ES-I3 (cell line): ENCODE data around the gene LTBP1.

Source experiments
- H3K36me3 ChIP-seq: 2 replicates; pipeline ENCODE4 v1.6.1; 2013; ENCODE audit warnings: mild to moderate bottlenecking, low read length, control low read depth, moderate library complexity; ENCODE audit not compliant: insufficient read depth
- H3K4me1 ChIP-seq: 2 replicates; pipeline ENCODE4 v1.6.1; 2013; ENCODE audit warnings: mild to moderate bottlenecking, control low read depth, low read length; ENCODE audit not compliant: insufficient read depth
- H3K9ac ChIP-seq: 2 replicates; pipeline ENCODE4 v1.6.1; 2013; ENCODE audit warnings: low read depth, mild to moderate bottlenecking, low read length, moderate library complexity
- H3K9me3 ChIP-seq: 2 replicates; pipeline ENCODE4 v1.6.1; 2013; ENCODE audit warnings: mild to moderate bottlenecking, low read length, moderate library complexity; ENCODE audit not compliant: control insufficient read depth, insufficient read depth

LTBP1 gene

DNA sequence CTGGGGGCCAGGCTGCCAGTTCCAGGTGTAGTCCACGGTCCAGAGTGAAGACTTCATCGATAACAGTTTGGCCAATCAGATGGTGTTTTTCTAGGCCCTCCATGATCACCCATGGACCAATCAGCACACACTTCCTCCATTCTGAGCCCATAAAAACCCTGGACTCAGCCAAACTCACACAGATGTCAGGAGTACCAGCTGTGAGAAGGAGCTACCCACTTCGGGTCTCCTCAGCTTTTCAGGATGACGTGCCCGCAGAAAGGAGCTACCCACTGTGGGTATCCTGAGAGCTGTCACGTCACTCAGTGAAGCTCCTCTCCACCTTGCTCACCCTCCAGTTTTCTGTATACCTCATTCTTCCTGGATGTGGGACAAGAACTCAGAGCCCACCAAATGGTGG is 319.7 kb downstream of the LTBP1 start:
- no peak overlapping the region for H3K9ac ChIP-seq
- no peaks in the 10 kb centered on the region for H3K4me1 ChIP-seq
- H3K36me3 ChIP-seq = no peaks in the 10 kb centered on the region
- H3K9me3 ChIP-seq = no peaks in the 10 kb centered on the region

DNA sequence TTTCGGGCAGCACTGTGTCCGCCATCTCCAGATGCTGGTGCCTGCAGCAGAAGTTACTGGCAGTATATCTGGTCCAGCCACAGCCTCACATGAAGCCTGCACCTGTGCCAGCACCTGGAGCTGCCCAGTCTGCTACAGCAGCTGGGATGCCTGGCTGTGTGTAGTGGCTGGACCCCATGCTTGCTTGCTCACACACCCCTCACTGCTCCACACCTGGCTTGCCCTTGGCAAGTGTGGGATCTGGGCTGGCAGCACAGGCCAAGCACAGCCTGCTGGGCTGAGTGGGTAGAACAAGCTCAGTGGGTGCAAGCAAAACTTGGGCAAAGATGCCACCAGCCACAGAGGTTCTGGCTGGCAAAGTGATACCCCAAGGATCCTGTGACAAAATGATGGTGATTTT is 320.3 kb downstream of the LTBP1 start:
- Histone ChIP-seq H3K36me3 (no peaks in the 10 kb centered on the region), H3K9me3 (no peaks in the 10 kb centered on the region), H3K9ac (no peak overlapping the region), H3K4me1 (no peaks in the 10 kb centered on the region)

DNA sequence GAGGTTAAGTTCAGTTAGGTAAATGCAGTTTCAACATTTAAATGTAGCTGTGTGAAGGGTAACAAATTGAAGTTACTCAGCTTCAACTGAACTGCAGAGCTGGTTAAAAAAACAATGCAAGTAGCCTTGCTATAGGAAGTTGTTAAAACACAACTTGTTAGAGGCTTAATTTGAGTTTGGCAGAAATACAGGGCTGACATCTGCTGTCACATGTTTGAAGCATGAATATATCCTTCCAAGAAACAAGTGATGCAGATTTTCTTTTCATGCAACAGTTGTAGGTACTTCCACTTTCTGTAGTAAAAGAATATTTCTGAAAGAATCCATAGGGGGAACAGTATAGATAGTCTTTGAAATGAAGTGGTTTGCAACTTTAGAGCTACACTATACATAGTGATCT is 321.0 kb downstream of the LTBP1 start:
- Histone ChIP-seq H3K9me3 (no peaks in the 10 kb centered on the region), H3K4me1 (no peaks in the 10 kb centered on the region), H3K36me3 (no peaks in the 10 kb centered on the region), H3K9ac (no peak overlapping the region)

DNA sequence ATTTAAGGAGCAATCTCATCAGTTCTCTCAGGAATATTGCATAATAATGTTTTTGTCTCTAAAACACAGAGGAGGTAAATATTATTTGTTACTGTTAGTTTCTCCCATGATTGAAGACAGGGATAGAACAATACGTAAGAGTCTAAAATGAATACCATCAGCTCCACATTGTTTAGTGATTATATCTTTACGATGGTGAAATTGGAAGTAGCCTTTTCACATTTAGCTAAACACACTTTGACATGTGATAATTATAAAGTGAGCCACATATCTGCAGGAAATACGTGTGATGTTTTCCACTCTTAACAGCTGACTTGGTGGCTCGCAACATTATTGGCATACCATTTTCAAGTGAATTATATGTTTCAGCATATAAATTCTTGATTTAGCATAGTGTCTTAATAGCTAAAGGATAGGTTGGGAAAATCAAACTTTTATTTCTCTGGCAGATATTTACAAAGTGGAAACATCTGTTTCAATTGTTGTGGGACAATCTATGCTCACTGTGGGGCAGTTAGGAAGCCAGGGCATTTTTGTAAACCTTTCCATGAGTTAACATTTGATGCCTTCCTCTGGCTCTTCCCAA is 321.6 kb downstream of the LTBP1 start:
- Histone ChIP-seq H3K9me3 (no peaks in the 10 kb centered on the region), H3K4me1 (no peaks in the 10 kb centered on the region), H3K9ac (no peak overlapping the region), H3K36me3 (no peaks in the 10 kb centered on the region)

DNA sequence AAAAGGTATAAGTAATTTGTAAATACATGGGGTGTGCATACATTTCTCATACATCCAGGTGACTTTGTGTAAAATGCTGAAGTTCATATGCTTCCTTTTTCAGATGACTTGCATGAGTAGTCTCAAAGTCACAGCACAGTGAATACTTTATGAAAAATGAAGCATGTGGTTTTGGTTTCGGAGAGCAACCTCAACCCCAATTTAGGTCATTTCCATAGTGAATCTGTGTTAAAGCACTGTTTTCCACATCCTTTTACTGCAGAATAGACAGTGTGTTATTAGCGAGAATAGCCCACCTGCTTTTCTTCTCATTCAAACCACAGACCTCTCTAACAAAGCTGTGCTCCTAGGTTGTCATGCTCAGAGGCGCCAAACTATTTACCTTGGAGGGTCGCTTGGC is 325.2 kb downstream of the LTBP1 start:
- H3K36me3 ChIP-seq = no peaks in the 10 kb centered on the region
- H3K4me1 ChIP-seq = no peaks in the 10 kb centered on the region
- no peak overlapping the region for H3K9ac ChIP-seq
- H3K9me3 ChIP-seq = no peaks in the 10 kb centered on the region

DNA sequence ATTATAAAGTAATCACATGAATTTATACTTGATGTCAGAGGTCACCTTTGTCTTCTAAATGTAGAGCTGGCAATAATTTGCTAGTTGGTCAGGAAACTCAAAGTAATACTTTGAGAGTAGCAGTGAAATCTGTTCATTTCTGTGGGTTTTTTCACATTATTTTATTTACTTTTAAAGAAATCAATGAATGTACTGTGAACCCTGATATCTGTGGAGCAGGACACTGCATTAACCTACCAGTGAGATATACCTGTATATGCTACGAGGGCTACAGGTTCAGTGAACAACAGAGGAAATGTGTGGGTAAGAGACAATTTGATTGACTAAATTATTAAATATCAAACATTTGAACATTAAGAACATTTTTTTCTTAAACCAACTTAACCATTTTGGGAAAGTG is 326.7 kb downstream of the LTBP1 start:
- no peaks in the 10 kb centered on the region for H3K36me3 ChIP-seq
- H3K9ac ChIP-seq = no peak overlapping the region
- H3K4me1 ChIP-seq = no peaks in the 10 kb centered on the region
- H3K9me3 ChIP-seq = no peaks in the 10 kb centered on the region

DNA sequence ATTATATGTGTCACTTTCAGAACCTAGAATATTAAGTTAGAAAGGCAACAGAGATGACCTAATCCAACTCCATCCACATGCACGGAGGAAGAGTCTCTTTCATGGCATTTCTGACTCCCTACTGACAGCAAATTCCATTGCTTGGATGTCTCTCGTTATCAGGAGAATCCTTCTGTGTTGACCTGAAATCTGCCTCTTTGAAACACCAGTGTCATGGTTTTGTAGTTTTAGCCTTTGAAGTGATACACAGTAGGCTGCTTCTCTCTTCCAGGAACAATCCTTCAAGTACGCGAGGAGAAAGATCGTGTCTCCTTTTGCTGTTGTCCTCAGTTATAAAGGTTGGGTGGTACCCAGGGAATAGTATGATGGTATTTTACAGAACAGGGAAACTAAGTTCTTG is 327.8 kb downstream of the LTBP1 start:
- Histone ChIP-seq H3K9ac (no peak overlapping the region), H3K4me1 (no peaks in the 10 kb centered on the region), H3K36me3 (no peaks in the 10 kb centered on the region), H3K9me3 (no peaks in the 10 kb centered on the region)

DNA sequence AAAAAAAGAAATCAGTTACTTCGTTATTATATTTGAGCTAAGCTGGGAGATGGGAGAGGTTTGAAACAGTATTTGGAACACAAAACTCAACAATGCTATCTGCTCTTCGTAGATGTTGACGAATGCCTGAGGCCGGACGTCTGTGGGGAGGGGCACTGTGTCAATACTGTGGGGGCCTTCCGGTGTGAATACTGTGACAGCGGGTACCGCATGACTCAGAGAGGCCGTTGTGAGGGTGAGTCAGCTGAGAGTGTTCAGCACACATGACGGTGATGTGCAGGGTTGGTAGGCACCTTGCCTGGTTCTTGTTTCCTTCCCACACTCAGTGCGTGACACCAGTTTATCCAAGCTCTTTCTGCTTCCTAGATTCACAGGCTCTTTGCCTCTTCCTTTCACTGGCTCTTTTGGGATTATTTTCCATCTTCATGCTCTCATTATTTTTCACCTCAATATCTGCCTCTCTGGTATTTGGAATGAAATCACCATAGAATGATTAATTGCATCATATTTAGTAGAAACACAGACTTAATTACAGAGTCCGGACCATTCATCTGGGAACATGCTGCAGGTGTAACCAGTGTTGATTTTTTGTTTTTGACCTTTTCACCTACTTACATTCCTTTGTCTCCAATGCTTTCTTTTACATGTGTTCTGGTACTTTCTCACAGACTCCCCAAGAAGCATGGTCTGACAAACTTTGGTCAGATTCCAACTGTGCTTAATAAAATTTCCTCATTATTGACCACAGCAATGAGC is 329.1 kb downstream of the LTBP1 start:
- H3K4me1 ChIP-seq = no peaks in the 10 kb centered on the region
- H3K36me3 ChIP-seq = no peaks in the 10 kb centered on the region
- H3K9ac ChIP-seq = no peak overlapping the region
- no peaks in the 10 kb centered on the region for H3K9me3 ChIP-seq

DNA sequence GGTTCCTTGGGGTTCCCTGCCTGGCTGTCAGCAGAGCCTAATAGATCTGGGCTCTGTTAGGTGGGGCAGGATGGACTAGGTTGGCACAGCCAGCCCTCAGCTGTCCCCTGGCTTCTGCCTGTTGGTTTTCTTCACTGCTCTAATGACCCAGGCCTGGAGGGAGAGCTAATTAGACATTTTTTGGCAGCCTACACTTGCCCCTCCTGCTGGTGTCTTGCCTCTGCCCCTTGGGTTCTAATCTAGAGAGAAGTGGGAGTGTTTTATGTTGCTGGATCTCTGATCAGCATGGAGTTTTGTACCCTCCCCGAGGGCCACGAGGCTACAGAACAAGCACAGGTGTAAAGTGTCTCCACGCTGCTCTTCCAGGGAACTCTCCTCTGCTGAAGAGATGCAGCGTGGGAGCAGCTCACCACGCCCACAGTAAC is 330.3 kb downstream of the LTBP1 start:
- no peaks in the 10 kb centered on the region for H3K9me3 ChIP-seq
- H3K9ac ChIP-seq = no peak overlapping the region
- no peaks in the 10 kb centered on the region for H3K4me1 ChIP-seq
- H3K36me3 ChIP-seq = no peaks in the 10 kb centered on the region

DNA sequence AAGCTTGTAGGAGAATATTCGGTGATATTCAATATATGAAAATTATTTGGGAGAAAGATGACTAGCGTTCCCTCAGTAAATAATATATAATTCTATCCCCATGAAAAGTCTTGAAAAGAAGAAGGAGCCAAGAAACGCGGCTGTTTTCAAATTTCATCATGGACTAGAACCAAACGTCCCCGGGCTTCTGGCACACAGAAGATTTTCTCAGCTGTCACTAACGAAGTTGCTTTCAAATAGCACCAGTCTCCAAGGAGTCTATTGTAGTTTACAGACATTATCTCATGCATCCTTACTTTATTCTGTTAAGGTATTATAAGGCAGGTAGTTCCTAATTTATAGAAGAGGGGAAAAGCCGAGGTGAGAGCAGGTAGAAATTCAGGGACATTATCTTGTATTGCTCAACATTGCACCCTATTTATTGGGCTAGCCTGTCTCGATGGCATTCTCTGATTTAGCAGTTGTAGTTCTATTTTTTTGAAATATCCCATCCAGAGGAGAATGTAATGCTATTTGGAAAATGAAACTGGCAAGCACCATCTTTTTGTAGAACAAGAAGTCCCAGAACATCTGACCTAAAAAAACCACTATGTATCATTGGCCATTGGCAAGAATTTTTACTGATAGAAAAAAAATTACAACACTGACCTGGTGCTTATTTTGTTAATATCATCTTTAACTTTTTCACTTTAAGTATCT is 331.6 kb downstream of the LTBP1 start:
- no peaks in the 10 kb centered on the region for H3K9me3 ChIP-seq
- H3K36me3 ChIP-seq = no peaks in the 10 kb centered on the region

DNA sequence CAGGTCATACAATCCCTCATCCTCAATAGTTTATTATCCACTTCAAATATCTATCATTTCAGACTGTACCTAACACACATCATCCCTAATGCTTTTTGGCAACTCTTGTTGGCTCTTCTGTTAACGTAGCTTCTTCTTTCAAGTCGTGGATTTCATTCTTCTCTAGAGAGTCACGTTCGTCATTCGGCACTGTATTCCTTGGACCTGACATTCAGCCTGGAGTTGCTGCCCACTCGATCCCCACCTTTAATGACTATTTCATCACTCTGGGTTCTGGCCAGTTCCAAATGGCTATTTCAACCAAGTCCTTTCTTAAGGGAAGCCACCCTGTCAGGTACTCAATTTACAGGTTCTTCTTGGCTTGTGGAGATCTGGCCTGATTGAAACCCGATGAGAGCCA is 337.5 kb downstream of the LTBP1 start:
- H3K9me3 ChIP-seq = no peaks in the 10 kb centered on the region
- no peak overlapping the region for H3K9ac ChIP-seq
- no peaks in the 10 kb centered on the region for H3K4me1 ChIP-seq
- no peaks in the 10 kb centered on the region for H3K36me3 ChIP-seq

More for the DNA sequence above, 331.6 kb downstream of the LTBP1 start:
- Histone ChIP-seq H3K9ac (no peak overlapping the region), H3K4me1 (no peaks in the 10 kb centered on the region)

DNA sequence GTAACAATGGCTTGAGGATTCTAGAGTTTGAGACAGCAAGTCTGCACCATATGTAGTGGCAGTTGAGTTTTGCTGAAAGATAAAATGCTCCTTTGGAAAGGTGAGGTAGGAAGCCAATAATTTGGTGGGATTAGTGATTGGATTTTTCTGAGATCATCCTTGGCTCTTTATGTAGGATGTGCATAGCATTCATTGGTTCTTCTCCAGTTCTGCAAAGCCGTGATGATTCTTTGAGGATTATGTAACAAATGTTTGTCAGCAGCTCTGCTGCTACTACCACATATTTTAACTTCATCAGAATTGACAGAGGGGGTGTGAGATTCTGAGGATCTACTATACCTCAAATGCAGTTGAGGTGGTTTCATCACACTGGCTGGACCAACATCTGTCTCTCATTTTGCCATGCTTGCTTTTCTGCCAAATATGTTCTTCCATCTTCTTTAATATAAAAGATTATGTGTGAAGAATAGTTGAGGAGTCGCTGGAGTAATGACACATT is 340.8 kb downstream of the LTBP1 start:
- no peaks in the 10 kb centered on the region for H3K9me3 ChIP-seq
- no peaks in the 10 kb centered on the region for H3K4me1 ChIP-seq
- no peak overlapping the region for H3K9ac ChIP-seq
- H3K36me3 ChIP-seq = no peaks in the 10 kb centered on the region

DNA sequence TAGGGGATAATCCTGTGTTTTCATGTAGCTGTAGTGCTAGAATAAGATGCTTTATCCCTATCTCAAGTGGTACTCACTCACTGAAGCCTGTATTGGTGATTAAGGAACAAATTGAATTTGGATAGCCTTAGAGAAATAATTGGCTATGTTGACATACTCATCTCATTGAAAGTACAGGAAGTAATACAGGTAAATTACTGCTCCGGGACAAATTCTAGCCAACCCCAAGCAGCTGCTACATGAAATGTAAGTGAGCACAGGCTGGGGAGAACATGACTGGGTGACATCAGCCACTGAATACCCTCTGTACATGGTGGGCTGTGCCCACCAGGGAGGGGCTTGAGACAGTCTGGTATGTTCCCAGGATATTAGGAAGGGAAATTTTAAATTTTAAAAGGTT is 341.3 kb downstream of the LTBP1 start:
- Histone ChIP-seq H3K4me1 (no peaks in the 10 kb centered on the region), H3K36me3 (no peaks in the 10 kb centered on the region), H3K9me3 (no peaks in the 10 kb centered on the region), H3K9ac (no peak overlapping the region)

DNA sequence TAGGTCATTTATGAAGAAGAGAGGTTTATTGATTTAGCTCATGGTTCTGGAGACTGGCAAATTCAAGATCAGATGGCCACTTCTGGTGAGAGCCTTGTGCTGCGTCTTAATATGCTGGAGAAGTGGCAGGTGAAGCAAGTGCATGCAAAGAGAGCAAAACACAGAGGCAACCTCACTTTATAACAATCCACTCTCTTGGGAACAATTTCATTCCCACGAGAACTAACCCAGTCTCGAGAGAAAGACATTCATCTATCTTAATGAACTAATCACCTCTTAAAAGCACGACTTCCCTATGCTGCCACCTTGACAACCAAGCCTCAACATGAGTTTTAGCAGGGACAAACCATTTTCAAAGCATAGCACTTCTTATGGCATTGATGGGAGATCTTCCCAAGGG is 343.2 kb downstream of the LTBP1 start:
- H3K9ac ChIP-seq = no peak overlapping the region
- H3K4me1 ChIP-seq = no peaks in the 10 kb centered on the region
- H3K9me3 ChIP-seq = no peaks in the 10 kb centered on the region
- H3K36me3 ChIP-seq = no peaks in the 10 kb centered on the region
